SK-N-SH (cell line): Measurements from ENCODE around the gene DAB2. TPM values are rescaled to one million over a fixed set of nuclear protein-coding genes. Genes with fewer than 3 reads are reported as not detected.

ENCODE experiments used
- CTCF ChIA-PET: fragments of 300-600, 350-600 bp; formaldehyde crosslinking; extraction: SDS; loops from one replicate; lab custom pipeline; 2021; lab: Yijun Ruan, JAX
- POLR2A ChIA-PET: fragments of 350-600 bp; sonication (Branson Sonifier 250); formaldehyde crosslinking; extraction: SDS; loops from one replicate; lab custom pipeline; 2020; ENCODE audit warnings: antibody characterized with exemption, inconsistent platforms; lab: Yijun Ruan, JAX
- DNase-seq: peaks from one replicate; pipeline ENCODE4 v3.0.0; 2012
- H2AFZ ChIP-seq: fragments of 200-600 bp; sonication (generic); 2 replicates; pipeline ENCODE4 v1.8.1; 2016; ENCODE audit warnings: antibody characterized with exemption, mild to moderate bottlenecking, low read depth
- H3F3A ChIP-seq: fragments of 200-600 bp; sonication (generic); replicated peaks from 2 replicates; pipeline ENCODE3; 2016; ENCODE audit warnings: antibody characterized with exemption, mild to moderate bottlenecking; ENCODE audit not compliant: insufficient read depth
- H3K27ac ChIP-seq, 2 experiments: fragments of 200-500 bp in 1 of 2; fragments of 200-600 bp in 1 of 2; sonication (Bioruptor generic) in 1 of 2; sonication (generic), shearing (Covaris generic) in 1 of 2; 2 replicates each; pipeline versions ENCODE4 v1.5.1 to v1.6.1; 2014 to 2016; ENCODE audit warnings: low read depth in 2 of 2, inconsistent platforms in 1 of 2, low read length in 1 of 2, mild to moderate bottlenecking in 1 of 2, mixed read lengths in 1 of 2
- H3K27me3 ChIP-seq: fragments of 200-600 bp; sonication (generic), shearing (Covaris generic); 2 replicates; pipeline ENCODE4 v1.6.1; 2016; ENCODE audit warnings: mixed run types; ENCODE audit not compliant: insufficient read depth
- H3K36me3 ChIP-seq, 2 experiments: fragments of 200-500 bp in 1 of 2; fragments of 200-600 bp in 1 of 2; sonication (Bioruptor generic) in 1 of 2; sonication (generic) in 1 of 2; replicated peaks in 1 of 2; 2 replicates each; pipeline versions ENCODE3 to v1.5.1; 2014 to 2016; ENCODE audit warnings: low read length in 1 of 2, mild to moderate bottlenecking in 1 of 2; ENCODE audit not compliant: insufficient read depth in 2 of 2, control insufficient read depth in 1 of 2
- H3K4me1 ChIP-seq, 2 experiments: fragments of 200-500 bp in 1 of 2; fragments of 200-600 bp in 1 of 2; sonication (Bioruptor generic) in 1 of 2; sonication (generic), shearing (Covaris generic) in 1 of 2; 2 replicates each; pipeline versions ENCODE4 v1.5.1 to v1.6.1; 2014 to 2016; ENCODE audit warnings: low read depth in 1 of 2, low read length in 1 of 2, mixed run types in 1 of 2; ENCODE audit not compliant: insufficient read depth in 2 of 2, control insufficient read depth in 1 of 2
- H3K4me2 ChIP-seq: fragments of 200-600 bp; sonication (generic), shearing (Covaris generic); 2 replicates; pipeline ENCODE4 v1.6.1; 2017; ENCODE audit warnings: mixed run types
- H3K4me3 ChIP-seq, 2 experiments: fragments of 200-500 bp in 1 of 2; fragments of 200-600 bp in 1 of 2; sonication (Bioruptor generic) in 1 of 2; sonication (generic), shearing (Covaris generic) in 1 of 2; 2 replicates each; pipeline versions ENCODE4 v1.5.1 to v1.8.1; 2014 to 2016; ENCODE audit warnings: low read depth in 2 of 2, inconsistent platforms in 1 of 2, low read length in 1 of 2, mild to moderate bottlenecking in 1 of 2, mixed read lengths in 1 of 2, moderate library complexity in 1 of 2
- H3K79me2 ChIP-seq: fragments of 200-600 bp; sonication (generic); 2 replicates; pipeline ENCODE4 v1.8.1; 2017; ENCODE audit warnings: mild to moderate bottlenecking; ENCODE audit not compliant: insufficient read depth
- H3K9ac ChIP-seq: fragments of 200-600 bp; sonication (generic); 2 replicates; pipeline ENCODE4 v1.6.1; 2017; ENCODE audit warnings: mixed run types
- H3K9me2 ChIP-seq: fragments of 200-600 bp; sonication (generic); 2 replicates; pipeline ENCODE4 v1.6.1; 2017; ENCODE audit warnings: mixed run types
- H3K9me3 ChIP-seq: fragments of 200-600 bp; sonication (generic); 2 replicates; pipeline ENCODE4 v1.6.1; 2017; ENCODE audit warnings: mixed run types, mild to moderate bottlenecking, moderate library complexity
- H4K20me1 ChIP-seq: fragments of 200-600 bp; sonication (generic); 2 replicates; pipeline ENCODE4 v1.6.1; 2017; ENCODE audit warnings: mild to moderate bottlenecking, mixed run types; ENCODE audit not compliant: insufficient read depth
- CHD2 ChIP-seq: fragments of 150-350 bp; IDR thresholded peaks from 2 replicates; pipeline ENCODE4 v1.6.1; 2018; ENCODE audit warnings: low read length; ENCODE audit not compliant: partially characterized antibody
- ELF1 ChIP-seq: IDR thresholded peaks from 2 replicates; pipeline ENCODE4 v1.4.0; 2012
- EZH2phosphoT487 ChIP-seq: fragments of 200-600 bp; sonication (generic); IDR thresholded peaks from 2 replicates; pipeline ENCODE4 v1.6.1; 2017; ENCODE audit warnings: low read depth, mixed run types, mild to moderate bottlenecking, antibody characterized with exemption, moderate library complexity, borderline replicate concordance
- FOXJ3 ChIP-seq: sonication (generic); formaldehyde crosslinking; IDR thresholded peaks from 2 replicates; pipeline ENCODE4 v1.5.1; 2020; ENCODE audit warnings: mild to moderate bottlenecking, missing genetic modification reagents
- GABPA ChIP-seq: IDR thresholded peaks from 2 replicates; pipeline ENCODE4 v1.4.0; 2012; ENCODE audit warnings: low read depth, mild to moderate bottlenecking
- GATA2 ChIP-seq: sonication (generic); formaldehyde crosslinking; IDR thresholded peaks from 2 replicates; pipeline ENCODE4 v1.5.0; 2020; ENCODE audit warnings: mild to moderate bottlenecking, missing genetic modification reagents
- IRF3 ChIP-seq: fragments of 150-350 bp; IDR thresholded peaks from 2 replicates; pipeline ENCODE4 v1.6.1; 2016; ENCODE audit warnings: mild to moderate bottlenecking, low read depth, low read length
- MEF2A ChIP-seq: IDR thresholded peaks from 2 replicates; pipeline ENCODE4 v1.4.0; 2012; ENCODE audit warnings: low read depth, borderline replicate concordance
- MXI1 ChIP-seq: IDR thresholded peaks from 2 replicates; pipeline ENCODE4 v1.6.1; 2012; ENCODE audit warnings: mild to moderate bottlenecking, low read depth, low read length, improper control_type of control experiment
- NRF1 ChIP-seq: IDR thresholded peaks from 2 replicates; pipeline ENCODE4 v1.6.1; 2012; ENCODE audit warnings: low read depth, mild to moderate bottlenecking, low read length
- PBX3 ChIP-seq: IDR thresholded peaks from 2 replicates; pipeline ENCODE4; 2012
- POLR2AphosphoS5 ChIP-seq: IDR thresholded peaks from 2 replicates; pipeline ENCODE4 v1.6.1; 2012; ENCODE audit warnings: low read depth, low read length
- REST ChIP-seq: IDR thresholded peaks from 2 replicates; pipeline ENCODE4 v1.6.1; 2012; ENCODE audit warnings: mild to moderate bottlenecking, low read depth, low read length, moderate library complexity
- RXRA ChIP-seq: IDR thresholded peaks from 2 replicates; pipeline ENCODE4 v1.4.0; 2012; ENCODE audit warnings: low read depth, mild to moderate bottlenecking, borderline replicate concordance
- SIN3A ChIP-seq: IDR thresholded peaks from 2 replicates; pipeline ENCODE4 v1.6.1; 2012; ENCODE audit warnings: low read depth, mild to moderate bottlenecking, low read length, moderate library complexity, borderline replicate concordance
- SMC3 ChIP-seq: IDR thresholded peaks from 2 replicates; pipeline ENCODE4 v1.6.1; 2012; ENCODE audit warnings: low read depth, low read length, improper control_type of control experiment
- TAF1 ChIP-seq: IDR thresholded peaks from 2 replicates; pipeline ENCODE4 v1.6.1; 2012; ENCODE audit warnings: low read depth, mild to moderate bottlenecking, low read length, moderate library complexity, borderline replicate concordance
- TEAD4 ChIP-seq: IDR thresholded peaks from 2 replicates; pipeline ENCODE4 v1.4.0; 2012; ENCODE audit warnings: mild to moderate bottlenecking, borderline replicate concordance; ENCODE audit not compliant: insufficient read depth
- USF1 ChIP-seq: IDR thresholded peaks from 2 replicates; pipeline ENCODE4 v1.4.0; 2012; ENCODE audit warnings: low read depth, borderline replicate concordance
- USF2 ChIP-seq: fragments of 150-350 bp; IDR thresholded peaks from 2 replicates; pipeline ENCODE4 v1.6.1; 2017; ENCODE audit warnings: antibody characterized with exemption, low read length, low read depth, borderline replicate concordance
- WGBS: methylation state at CpG from one replicate; pipeline ENCODE4 v1.1.6; 2017; ENCODE audit warnings: low lambda C conversion rate; 5-methylcytosine and 5-hydroxymethylcytosine counted together
- polyA plus RNA-seq, 3 experiments: library from polyadenylated mRNA; depleted of rRNA; stranded (reverse); fragments of >200 nt; gene quantifications; 2 replicates each; pipeline ENCODE4 v1.2.3, GENCODE V29; 2012

DAB2 gene
- polyA plus RNA-seq, 1 of the 3 experiments (the other 2 are of a cell fraction): 23.7 TPM

- Histone ChIP-seq H3K27ac (no peak overlapping the region), H2AFZ (no peak overlapping the region), H3K4me1 (peaks cover 0 to 16% of the 10 kb centered on the region in 2 experiments; a peak in 2 of 4 replicates), H3K4me2 (no peak overlapping the region), H3K4me3 (no peak overlapping the region), H3K36me3 (no peaks in the 10 kb centered on the region), H3F3A (peaks cover 8% of the 10 kb centered on the region), H3K9me3 (no peaks in the 10 kb centered on the region), H3K27me3 (no peaks in the 10 kb centered on the region; the same call in 1 of the 2 replicates), H3K9ac (no peak overlapping the region), H3K9me2 (no peaks in the 10 kb centered on the region), H3K79me2 (no peaks in the 10 kb centered on the region), H4K20me1 (no peaks in the 10 kb centered on the region)
- POLR2A ChIA-PET: no interaction called here
- no peak for DNase-seq
- TF ChIP-seq SIN3A: no peak
- TF ChIP-seq MEF2A: no peak
- no peak for TF ChIP-seq USF1
- TF ChIP-seq SMC3: no peak
- no peak for TF ChIP-seq RXRA
- TF ChIP-seq EZH2phosphoT487: no peak
- TF ChIP-seq TAF1: no peak
- TF ChIP-seq MXI1: no peak
- no peak for TF ChIP-seq CHD2
- no peak for TF ChIP-seq REST
- no peak for TF ChIP-seq USF2
- no peak for TF ChIP-seq ELF1
- TF ChIP-seq POLR2AphosphoS5: no peak
- TF ChIP-seq GABPA: no peak
- TF ChIP-seq IRF3: no peak
- no peak for TF ChIP-seq GATA2 (CRISPR knock-in tag)
- TF ChIP-seq FOXJ3 (CRISPR knock-in tag): no peak
- no peak for TF ChIP-seq TEAD4
- no peak for TF ChIP-seq NRF1
- no peak for TF ChIP-seq PBX3
- 24% methylated on average over 6 of the region's 6 CpGs for WGBS
- CTCF ChIA-PET: no interaction called here
Observed at GRCh38 chr5:39469777-39470415, 45.1 kb upstream of the DAB2 start.
